Adipocyte (in vitro differentiated cells): ENCODE data around the gene XRCC1.

ENCODE experiments used
- DNase-seq: peaks from one replicate; pipeline ENCODE4 v3.0.0-alpha.2; 2015; ENCODE audit warnings: low read depth
- H3K27me3 ChIP-seq: replicated peaks from 2 replicates; pipeline ENCODE4 v1.7.0; 2013; ENCODE audit warnings: mild to moderate bottlenecking, low read length, moderate library complexity; ENCODE audit not compliant: control insufficient read depth, insufficient read depth
- H3K36me3 ChIP-seq: 2 replicates; pipeline ENCODE4 v1.7.0; 2013; ENCODE audit warnings: low read length, mild to moderate bottlenecking, moderate library complexity; ENCODE audit not compliant: control insufficient read depth, insufficient read depth, severe bottlenecking
- H3K4me1 ChIP-seq: 2 replicates; pipeline ENCODE4 v1.7.0; 2013; ENCODE audit warnings: mild to moderate bottlenecking, low read length, moderate library complexity; ENCODE audit not compliant: control insufficient read depth, insufficient read depth
- H3K4me3 ChIP-seq: 2 replicates; pipeline ENCODE4 v1.7.0; 2013; ENCODE audit warnings: mild to moderate bottlenecking, low read length, moderate library complexity
- H3K9ac ChIP-seq: 2 replicates; pipeline ENCODE4 v1.7.0; 2013; ENCODE audit warnings: mild to moderate bottlenecking, low read length, moderate library complexity
- H3K9me3 ChIP-seq: 2 replicates; pipeline ENCODE4 v1.7.0; 2013; ENCODE audit warnings: mild to moderate bottlenecking, low read length, moderate library complexity; ENCODE audit not compliant: control insufficient read depth

XRCC1 gene

DNA sequence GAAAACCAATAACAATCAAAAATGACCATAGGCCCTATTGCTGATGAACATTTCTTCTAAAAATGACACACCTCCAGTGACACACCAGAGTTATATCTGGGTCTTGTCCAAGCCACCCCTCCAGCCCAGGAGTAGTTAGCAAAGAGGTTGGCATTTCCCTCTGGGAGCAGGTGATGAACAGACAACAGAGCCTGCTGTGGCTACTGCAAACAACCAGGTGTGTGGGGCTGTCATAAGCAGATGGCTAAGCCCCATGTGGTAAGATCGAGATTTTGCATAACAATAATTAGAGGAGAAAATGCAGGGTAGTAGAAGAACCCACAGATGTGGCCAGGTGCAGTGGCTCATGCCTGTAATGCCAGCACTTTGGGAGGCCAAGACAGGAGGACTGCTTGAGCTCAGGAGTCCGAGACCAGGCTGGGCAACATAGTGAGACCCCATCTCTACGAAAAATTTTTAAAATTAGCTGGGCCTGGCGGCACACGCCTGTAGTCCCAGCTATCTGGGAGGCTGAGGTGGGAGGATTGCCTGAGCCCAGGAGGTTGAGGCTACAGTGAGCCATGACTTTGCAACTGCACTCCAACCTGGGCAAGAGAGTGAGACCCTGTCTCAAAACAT is 5.0 kb downstream of the XRCC1 start:
- H3K9ac ChIP-seq, result no peak overlapping the region
- no peaks in the 10 kb centered on the region for H3K9me3 ChIP-seq

DNA sequence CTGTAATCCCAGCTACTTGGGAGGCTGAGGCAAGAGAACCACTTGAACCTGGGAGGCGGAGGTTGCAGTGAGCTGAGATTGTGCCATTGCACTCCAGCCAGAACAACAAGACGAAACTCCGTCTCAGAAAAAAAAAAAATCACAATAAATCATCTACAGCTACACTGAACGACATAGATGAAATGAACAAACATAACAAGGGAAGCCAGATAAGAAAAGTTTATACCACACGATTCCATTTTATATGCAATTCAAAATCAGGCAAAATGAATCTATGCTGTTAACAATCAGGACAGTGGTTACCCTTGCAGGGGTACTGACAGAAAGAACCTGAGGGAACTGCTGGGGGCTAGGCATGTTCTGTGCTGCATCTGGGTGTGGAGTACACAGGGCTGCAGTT is 5.7 kb downstream of the XRCC1 start:
- Histone ChIP-seq H3K4me3 (no peak overlapping the region), H3K9ac (no peak overlapping the region), H3K27me3 (no peaks in the 10 kb centered on the region), H3K4me1 (peaks cover 4% of the 10 kb centered on the region), H3K36me3 (peaks cover 7% of the 10 kb centered on the region), H3K9me3 (no peaks in the 10 kb centered on the region)
- no peak for DNase-seq

More for the DNA sequence above, 5.0 kb downstream of the XRCC1 start:
- H3K27me3 ChIP-seq, result no peaks in the 10 kb centered on the region
- H3K4me3 ChIP-seq, result no peak overlapping the region
- peaks cover 7% of the 10 kb centered on the region for H3K36me3 ChIP-seq
- H3K4me1 ChIP-seq, result peaks cover 6% of the 10 kb centered on the region
- no peak for DNase-seq

DNA sequence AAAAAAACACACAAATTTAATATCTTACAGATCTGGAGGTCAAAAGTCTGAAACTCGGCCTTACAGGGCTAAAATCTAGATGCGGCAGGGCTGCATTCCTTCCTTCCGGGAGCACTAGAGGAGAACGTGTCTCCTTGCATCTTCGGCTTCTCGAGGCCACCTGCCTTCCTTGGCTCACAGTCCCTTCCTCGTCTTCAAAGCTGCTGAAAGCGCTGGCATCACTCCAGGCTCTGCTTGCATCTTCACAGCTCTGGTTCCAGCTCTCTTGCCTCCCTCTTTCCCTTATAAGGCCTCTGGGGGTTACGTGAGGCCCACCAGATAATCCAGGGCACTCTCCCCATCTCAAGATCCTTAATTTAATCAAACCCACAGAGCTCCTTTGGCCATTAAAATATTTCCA is 10.5 kb downstream of the XRCC1 start:
- no peak overlapping the region for H3K4me3 ChIP-seq
- no peaks in the 10 kb centered on the region for H3K27me3 ChIP-seq
- H3K36me3 ChIP-seq, result peaks cover 4% of the 10 kb centered on the region
- no peak for DNase-seq
- no peaks in the 10 kb centered on the region for H3K4me1 ChIP-seq
- H3K9ac ChIP-seq, result no peak overlapping the region
- H3K9me3 ChIP-seq, result no peaks in the 10 kb centered on the region

DNA sequence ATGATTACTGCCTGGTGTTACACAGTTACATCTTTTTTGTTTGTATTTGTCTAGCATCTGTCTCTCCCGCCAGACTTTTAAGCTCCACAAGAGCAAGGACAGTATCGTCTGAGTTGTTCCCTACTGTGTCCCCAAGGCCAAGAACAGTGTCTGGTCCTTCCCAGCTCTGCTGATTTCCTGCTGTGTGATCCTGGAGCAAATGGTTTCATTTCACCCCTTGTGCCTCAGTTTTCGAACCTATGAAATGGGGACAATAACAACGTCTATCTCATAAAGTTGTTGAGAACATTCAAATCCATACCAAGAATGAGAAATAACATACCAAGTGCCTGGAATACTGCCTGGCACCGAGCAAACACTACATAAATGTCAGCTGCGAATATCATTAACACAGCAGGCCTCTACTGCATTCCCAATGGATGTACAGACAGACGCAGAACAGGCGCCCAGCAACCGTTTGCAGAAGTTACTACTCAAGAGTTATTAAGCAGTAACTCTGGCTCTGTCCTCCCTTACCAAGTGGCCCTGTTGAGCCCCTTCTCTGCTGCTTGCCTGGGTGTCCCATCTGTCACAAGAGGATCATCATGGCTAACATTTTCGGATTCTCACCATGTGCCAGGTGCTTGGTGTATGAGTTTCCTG is 11.4 kb downstream of the XRCC1 start:
- H3K9me3 ChIP-seq, result no peaks in the 10 kb centered on the region
- no peaks in the 10 kb centered on the region for H3K4me1 ChIP-seq
- peaks cover 4% of the 10 kb centered on the region for H3K36me3 ChIP-seq
- H3K27me3 ChIP-seq, result no peaks in the 10 kb centered on the region
- DNase-seq, result no peak
- H3K9ac ChIP-seq, result no peak overlapping the region
- H3K4me3 ChIP-seq, result no peak overlapping the region

DNA sequence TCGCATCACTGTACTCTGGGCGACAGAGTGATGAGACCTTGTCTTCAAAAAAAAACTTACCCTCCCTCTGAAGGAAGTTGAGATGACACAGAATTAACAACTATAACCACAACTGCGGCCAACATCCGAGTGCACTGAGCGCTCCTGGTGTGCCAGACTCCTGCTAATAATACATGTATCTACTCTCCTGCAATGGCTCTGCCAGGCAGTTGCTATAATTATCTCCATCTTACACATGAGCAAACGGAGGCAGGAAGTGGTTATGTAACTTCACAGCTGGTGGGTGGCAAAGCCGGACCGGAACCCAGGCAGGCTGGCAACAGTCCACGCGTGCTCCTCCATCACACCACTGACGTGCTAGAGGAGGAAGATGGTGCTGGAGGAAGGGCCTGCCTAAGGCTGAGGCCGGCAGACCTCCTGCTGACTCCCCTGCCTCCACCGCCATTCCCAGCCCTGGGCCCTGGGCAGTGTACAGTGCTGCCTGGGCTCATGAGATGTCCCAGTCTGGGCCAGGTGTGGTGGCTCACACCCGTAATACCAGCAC is 12.6 kb downstream of the XRCC1 start:
- Histone ChIP-seq H3K36me3 (peaks cover 4% of the 10 kb centered on the region), H3K9ac (no peak overlapping the region), H3K9me3 (no peaks in the 10 kb centered on the region), H3K27me3 (no peaks in the 10 kb centered on the region), H3K4me1 (no peaks in the 10 kb centered on the region), H3K4me3 (no peak overlapping the region)
- no peak for DNase-seq

DNA sequence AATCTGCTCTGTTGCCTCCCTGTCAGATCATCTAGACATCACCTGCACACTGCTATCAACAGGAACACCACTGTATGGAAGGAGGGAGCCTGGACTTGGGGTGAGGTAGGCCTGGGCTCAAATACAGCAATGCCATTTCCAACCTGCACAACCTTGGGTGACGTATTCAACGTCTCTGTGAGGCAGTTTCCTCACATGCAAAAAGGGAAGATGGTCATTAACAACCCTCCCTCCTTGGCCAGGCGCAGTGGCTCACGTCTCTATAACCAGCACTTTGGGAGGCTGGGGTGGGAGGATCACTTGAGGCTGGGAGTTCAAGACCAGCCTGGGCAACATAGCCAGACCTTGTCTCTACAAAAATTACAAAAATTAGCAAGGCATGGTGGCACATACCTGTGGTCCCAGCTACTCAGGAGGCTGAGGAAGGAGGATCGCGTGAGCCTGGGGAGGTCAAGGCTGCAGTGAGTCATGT is 13.1 kb downstream of the XRCC1 start:
- H3K9ac ChIP-seq, result no peak overlapping the region
- H3K9me3 ChIP-seq, result no peaks in the 10 kb centered on the region
- no peak for DNase-seq
- H3K27me3 ChIP-seq, result no peaks in the 10 kb centered on the region
- peaks cover 4% of the 10 kb centered on the region for H3K36me3 ChIP-seq
- H3K4me3 ChIP-seq, result no peak overlapping the region
- no peaks in the 10 kb centered on the region for H3K4me1 ChIP-seq

DNA sequence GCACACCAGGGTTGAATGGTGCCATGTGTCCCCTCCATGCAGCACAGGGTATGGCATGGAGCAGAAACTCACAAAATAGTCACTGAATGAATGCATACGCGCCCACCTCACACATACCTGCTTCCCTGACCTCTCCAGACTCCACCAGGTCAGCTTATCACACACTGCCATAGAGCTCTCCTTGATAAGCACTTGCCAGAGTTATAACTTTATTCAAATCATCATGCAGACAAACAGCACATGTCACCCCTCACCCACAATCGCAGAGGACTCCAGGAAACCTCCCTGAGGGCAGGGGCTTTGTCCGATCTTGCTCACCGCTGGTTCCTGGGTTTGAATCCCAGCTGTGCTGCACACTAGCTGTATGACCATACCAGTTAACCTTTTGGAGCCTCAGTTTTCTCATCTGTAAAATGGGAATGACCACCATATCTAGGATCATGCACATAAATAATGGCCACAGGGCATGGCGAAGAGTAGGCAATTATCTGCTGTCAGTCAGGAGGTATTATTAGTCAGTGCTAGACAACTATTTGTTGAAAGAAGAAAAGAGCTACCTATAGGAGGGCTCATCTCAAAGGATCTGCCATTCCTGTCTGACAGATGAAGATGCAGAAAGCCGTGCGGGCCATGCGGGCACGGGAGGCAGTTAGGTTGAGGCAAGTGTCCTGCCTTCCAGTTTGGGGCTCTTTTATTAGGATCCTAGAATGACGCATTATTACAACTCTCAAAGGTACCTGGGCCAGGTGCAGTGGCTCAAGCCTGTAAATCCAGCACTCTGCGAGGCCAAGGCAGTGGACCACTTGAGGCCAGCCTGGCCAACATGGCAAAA is 14.0 kb downstream of the XRCC1 start:
- Histone ChIP-seq H3K9ac (no peak overlapping the region), H3K4me1 (no peaks in the 10 kb centered on the region), H3K36me3 (peaks cover 5% of the 10 kb centered on the region), H3K9me3 (no peaks in the 10 kb centered on the region), H3K4me3 (no peak overlapping the region), H3K27me3 (no peaks in the 10 kb centered on the region)
- DNase-seq, result no peak

DNA sequence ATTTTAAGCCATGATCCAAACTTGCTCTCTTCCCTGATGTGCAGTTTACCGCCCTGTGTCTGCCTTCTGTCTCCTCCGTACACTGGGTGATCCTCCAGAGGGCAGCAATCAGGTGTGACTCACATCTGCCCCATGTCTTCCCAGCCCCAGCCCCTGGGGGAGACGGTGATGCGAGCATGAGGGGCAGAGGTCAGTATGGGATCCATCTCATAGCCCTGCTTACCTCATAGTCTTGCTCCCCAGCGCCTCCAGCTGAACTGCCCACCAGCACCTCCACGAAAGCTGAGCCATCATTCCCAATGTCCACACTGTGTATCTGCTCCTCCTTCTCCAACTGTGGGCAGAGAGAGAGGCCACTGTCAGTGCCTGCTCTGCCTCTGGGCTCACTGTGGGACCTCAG is 14.6 kb downstream of the XRCC1 start:
- Histone ChIP-seq H3K36me3 (peaks cover 10% of the 10 kb centered on the region), H3K4me1 (no peaks in the 10 kb centered on the region)
- no peak for DNase-seq

DNA sequence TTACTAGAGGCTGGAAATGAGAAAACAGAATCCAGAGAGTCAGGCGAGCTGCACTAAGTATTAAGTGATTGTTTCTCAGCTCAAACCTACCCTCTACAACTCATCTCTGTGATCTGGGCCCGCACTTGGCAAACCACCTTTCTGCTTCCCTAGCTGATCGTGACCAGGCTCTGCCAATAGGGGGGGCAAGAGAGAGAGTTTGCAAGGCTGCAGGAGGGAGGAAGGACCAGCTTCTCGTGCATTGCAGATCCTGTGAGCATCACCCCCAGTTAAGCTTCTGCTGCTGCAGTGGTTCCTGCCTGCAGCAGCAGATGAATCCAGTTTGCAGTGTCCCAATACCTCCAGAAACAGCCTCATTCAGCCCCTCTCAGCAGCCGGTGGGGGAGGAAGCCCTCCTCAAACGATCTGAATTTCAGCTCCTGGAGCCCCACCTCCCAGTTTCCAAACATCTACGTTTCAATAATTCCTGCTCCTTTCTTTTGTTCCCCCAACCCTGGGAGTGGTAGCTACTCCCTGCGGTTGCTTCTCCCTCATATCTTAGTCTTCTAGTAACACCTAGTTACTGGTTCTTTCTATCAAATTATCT is 20.0 kb downstream of the XRCC1 start:
- Histone ChIP-seq H3K9me3 (no peaks in the 10 kb centered on the region), H3K4me1 (no peaks in the 10 kb centered on the region), H3K4me3 (no peak overlapping the region), H3K27me3 (no peaks in the 10 kb centered on the region), H3K9ac (no peak overlapping the region), H3K36me3 (peaks cover 42% of the 10 kb centered on the region)
- peak; percentile 73 for DNase-seq

More for the DNA sequence above, 14.6 kb downstream of the XRCC1 start:
- Histone ChIP-seq H3K4me3 (no peak overlapping the region), H3K9ac (no peak overlapping the region), H3K9me3 (no peaks in the 10 kb centered on the region), H3K27me3 (no peaks in the 10 kb centered on the region)

DNA sequence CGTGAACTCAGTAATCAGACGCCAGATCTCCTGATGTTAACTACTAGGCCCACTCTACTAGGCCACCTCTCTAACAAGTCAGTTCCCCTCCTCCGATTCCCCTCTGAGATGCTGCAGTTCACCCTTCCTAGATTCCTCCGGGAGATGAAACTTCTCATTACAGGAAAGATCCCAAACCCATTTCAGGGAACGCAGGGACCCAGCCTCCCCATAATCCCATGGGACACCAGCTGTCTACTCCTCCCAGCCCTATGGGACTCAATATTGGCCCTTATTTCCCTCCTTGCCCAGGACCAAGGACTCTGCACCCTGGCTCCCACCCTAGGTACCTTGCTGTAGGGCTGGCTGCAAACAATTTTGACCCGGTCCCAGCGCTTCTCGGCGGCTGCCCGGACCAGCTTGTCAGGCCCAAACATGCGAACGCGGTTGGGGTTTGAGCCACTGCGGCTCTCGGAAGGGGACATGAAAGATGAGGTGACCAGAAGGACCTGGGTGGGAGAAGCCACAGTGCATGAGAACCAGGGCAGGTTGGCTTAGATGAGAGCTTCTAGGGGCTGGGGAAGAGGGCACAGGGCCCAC is 20.9 kb downstream of the XRCC1 start:
- Histone ChIP-seq H3K9me3 (no peaks in the 10 kb centered on the region), H3K4me1 (no peaks in the 10 kb centered on the region), H3K36me3 (peaks cover 47% of the 10 kb centered on the region)

More for the DNA sequence above, 20.9 kb downstream of the XRCC1 start:
- Histone ChIP-seq H3K27me3 (no peaks in the 10 kb centered on the region), H3K9ac (no peak overlapping the region), H3K4me3 (no peak overlapping the region)
- no peak for DNase-seq
